ENCODE measurements around the gene SULT2A1.
"Not testable (repeated sequence)": the region's sequence is repeated elsewhere in the genome, so short reads cannot be mapped to it uniquely, and the experiment has no call there.

Gene SULT2A1

DNA sequence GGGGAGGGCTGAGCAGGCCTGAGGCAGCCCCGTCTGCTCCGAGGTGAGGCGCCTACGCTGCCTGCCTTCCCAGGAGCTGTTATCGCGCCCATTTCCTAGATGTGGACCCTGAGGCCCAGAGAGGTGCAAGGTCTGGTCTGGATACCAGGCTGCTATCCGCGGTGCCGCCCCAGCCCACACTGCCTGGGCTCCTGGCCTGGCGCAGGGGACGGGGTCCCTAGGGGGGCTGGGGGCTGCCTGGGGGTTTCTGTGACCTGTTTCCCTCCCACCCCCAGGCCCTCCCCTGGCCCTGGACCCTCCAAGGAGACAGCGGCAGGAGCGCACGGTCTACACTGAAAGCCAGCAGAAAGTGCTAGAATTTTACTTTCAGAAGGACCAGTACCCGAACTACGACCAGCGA, 26.3 kb downstream of the SULT2A1 start:
- not testable (repeated sequence) for DNase-seq

DNA sequence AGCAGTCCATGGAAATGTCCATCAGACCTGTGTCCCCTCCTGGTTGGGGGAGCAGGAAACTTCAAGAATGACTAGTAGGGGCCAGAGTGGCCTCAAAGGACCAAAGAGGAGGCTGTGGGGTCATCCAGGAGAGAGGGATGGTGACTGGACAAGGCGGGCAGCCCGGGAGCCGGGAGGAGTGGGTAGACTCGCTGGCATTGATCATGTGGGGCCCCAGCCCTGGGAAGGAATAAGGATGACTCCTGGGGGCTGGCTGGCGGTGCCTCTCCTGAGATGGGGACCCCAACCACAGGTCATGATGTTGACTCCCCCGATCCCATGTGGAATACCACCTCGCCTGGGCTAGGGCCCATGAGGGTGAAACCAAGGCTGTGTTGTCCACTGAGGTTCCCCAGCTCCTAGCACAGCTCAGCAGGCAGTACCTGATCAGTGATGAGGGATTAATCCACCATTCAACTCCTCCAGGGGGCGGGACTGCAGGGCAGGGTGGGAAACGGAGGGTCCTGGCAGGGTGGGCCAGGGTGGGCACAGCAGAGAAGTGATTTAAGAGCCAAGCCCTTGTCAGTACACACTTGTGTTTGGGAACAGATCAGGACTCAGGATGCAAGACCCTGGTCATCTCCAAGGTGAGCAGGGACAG, 27.3 kb downstream of the SULT2A1 start, which contains the start of gene TPRX2:
Gene TPRX2 (plus strand): TSS at position 590 of the 640 bp plus-strand sequence. CDS start 12 bp downstream, at position 602.
- not testable (repeated sequence) for DNase-seq

DNA sequence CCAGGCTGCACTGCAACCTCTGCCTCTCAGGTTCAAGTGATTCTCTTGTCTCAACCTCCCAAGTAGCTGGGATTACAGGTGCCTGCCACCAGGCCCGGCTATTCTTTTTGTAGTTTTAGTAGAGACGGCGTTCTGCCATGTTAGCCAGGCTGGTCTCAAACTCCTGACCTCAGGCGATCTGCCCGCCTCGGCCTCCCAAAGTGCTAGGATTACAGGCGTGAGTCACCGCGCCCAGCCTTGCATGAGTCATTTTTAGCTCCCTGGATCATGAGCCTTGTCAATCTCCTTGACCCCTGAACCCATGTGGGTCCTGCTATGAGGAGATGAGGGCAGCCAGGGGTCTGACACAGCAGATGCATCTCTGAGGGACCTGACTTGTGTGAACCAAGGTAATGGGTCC, 27.9 kb downstream of the SULT2A1 start:
- DNase-seq, result not testable (repeated sequence)

DNA sequence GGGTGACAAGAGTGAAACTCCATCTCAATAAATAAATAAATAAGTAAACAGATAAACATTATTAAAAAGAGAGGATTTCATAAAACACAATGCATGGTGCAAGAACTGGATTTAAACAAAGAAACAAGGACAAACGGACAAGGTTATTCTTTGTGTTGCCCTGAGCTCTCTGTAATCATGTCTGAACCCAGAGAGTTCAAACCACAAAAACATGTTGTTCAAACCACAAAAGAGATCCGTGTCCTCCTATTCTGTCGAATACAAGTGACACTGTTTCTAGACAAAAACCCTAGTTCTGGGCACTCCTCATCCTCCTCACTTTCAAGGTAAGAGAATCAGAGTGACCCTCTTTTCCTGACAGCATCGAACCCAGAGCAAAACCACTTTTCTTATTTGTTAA, 31.7 kb downstream of the SULT2A1 start:
- no peak for DNase-seq

DNA sequence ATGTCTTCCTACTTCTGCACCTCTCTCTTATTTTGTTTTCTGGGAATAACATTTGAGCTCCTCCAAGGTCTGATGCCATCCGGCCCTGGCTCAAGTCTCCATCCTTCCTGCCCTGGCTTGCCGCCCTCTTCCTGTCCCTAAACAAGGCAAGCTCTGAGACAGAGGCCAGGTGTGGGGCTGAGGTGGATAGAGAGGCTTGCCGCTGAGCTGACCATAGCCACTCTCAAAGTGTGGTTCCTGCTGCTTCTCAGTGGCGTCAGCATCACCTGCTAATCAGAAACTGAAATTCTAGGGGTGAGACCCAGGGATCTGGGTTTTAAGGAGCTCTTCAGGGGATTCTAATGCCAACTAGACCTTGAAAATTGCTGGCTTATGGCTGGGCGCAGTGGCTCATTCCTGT, 33.1 kb downstream of the SULT2A1 start:
- no peak for DNase-seq

DNA sequence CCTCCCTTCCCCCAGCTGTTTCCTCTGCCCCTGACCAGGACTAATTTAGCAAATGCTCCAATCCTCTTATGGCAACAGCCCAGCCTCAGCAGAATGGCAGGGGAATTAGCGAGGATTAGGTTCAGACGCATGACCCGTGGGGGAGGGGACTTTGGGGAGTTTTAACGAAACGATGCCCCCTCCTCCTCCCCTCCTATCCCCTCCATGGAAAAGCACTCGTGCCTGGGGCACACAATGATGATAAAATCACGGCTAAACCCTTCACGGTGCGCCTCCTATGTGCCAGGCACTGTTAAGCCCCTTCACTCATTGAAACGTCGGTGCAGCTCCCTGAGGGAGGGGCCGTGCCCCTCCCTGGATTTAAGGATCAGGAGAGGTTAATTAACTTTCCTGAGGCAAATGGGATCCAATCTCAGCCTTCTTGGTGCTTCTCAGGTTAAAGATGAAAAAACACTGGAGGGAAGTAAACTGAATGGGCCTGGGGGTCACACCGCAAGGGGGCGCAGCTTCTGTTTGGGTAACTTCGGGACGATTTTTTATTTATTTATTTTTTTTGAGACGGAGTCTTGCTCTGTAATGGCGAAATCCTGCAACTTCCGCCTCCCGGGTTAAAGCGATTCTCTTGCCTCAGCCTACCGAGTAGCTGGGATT, 37.2 kb downstream of the SULT2A1 start:
- DNase-seq, result no peak

DNA sequence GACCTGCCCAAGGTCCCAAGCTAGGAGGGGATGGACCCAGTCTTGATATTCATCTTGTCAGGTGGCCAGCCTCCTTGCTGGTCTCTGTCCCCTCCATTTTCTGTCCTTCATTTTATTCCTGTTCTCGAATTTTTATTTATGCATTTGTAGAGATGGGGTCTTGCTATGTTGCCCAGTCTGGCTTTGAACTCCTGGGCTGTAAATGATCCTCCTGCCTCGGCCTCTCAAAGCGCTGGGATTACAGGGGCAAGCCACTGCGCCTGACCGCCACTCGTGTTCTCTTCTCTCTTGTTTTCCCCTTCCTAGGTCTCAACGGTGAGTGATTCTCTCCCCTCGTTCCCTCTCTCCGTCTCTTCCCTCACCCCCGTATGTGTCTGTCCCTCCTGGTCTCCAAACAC, 37.7 kb downstream of the SULT2A1 start:
- no peak for DNase-seq

DNA sequence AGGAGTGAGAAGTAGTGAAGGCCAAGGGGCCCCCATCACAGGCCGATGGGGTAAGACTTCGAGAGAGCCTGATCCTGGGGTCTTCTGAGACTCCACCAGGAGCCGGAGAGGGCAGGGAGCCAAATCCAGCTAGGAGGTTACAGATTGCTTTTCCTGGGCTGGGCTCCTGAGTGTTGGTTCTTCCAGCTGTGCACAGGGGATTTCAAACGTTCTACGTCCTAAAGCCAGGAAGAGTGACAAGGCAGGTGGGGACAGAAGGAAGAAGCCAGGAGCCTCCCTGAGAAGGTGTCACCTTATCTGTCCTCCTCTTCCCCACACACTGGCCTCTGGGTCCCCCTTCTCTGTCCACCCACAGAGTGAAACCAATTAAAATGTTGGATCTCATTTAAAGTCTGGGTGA, 43.2 kb downstream of the SULT2A1 start:
- DNase-seq, result no peak

DNA sequence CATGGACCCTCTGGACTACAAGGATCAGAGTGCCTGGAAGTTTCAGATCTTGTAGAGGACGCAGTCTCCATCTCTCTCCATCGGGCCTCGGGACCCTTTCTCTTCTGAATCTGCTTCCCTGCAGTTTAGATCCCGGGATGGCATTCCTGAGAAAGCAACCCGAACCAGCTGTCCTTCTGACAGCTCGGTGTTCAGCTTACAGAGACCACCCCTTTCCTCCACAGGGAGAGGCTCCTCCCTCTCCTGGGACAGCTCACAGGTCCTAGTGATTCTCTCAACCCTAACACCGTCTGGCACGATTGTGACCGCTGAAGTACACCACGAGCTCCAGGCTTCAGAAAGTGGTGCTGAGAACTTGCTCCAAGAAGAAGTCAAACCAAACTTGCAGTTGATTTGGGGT, 46.2 kb downstream of the SULT2A1 start:
- no peak for DNase-seq

DNA sequence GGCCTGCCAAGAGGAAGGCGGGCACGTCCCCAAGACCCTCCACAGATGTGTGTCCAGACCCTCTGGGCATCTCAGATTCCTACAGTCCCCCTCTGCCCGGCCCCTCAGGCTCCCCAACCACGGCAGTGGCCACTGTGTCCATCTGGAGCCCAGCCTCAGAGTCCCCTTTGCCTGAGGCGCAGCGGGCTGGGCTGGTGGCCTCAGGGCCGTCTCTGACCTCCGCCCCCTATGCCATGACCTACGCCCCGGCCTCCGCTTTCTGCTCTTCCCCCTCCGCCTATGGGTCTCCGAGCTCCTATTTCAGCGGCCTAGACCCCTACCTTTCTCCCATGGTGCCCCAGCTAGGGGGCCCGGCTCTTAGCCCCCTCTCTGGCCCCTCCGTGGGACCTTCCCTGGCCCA, 46.7 kb downstream of the SULT2A1 start:
- DNase-seq, result no peak

DNA sequence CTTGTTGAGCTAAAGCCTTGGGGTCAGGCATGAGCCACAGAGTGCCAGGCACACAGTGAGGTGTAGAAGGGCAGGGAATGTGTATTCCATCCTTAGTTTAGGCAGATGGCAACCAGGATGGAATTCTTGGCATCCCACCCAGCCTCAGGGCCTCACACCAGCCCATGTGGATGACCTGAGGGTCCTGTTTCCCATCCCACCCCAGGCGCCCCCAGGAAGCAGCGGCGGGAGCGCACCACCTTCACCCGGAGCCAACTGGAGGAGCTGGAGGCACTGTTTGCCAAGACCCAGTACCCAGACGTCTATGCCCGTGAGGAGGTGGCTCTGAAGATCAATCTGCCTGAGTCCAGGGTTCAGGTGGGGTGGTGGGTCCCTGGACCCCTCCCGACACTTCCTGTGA, 50.1 kb downstream of the SULT2A1 start:
- DNase-seq, result no peak

DNA sequence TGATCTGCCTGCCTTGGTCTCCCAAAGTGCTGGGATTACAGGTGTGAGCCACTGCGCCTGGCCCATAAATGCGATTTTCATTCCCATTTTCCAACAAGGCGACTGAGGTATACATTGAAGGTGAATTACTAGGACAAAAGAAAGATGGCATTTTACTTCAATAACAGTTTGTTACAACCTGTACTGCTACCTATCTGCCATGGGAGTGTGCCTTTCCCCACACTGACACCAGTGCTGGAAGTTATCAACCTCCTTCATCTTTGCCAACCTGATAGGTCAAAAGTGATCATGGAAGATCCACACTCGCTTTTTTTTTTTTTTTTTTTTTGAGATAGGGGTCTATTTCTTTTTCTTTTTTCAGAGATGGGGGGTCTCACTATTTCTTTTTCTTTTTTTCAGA, 53.4 kb downstream of the SULT2A1 start:
- no peak for DNase-seq

DNA sequence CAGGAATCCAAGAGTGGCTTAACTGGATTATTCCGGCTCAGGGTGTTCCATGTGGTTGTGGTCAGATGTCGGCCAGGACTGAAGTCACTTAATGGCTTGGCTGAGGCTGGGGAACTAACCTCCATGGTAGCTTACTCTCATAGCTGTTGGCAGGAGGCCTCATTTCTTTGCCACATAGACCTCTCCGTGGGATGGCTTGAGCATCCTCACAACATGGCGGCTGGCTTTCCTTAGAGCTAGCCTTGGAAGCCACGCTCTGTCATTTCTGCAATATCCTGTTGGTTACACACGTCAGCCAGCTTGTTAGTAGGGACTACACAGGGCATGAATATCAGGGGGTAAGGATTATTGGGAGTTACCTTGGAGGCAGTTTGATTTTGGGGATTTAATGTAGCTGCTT, 59.3 kb downstream of the SULT2A1 start:
- DNase-seq, result no peak

DNA sequence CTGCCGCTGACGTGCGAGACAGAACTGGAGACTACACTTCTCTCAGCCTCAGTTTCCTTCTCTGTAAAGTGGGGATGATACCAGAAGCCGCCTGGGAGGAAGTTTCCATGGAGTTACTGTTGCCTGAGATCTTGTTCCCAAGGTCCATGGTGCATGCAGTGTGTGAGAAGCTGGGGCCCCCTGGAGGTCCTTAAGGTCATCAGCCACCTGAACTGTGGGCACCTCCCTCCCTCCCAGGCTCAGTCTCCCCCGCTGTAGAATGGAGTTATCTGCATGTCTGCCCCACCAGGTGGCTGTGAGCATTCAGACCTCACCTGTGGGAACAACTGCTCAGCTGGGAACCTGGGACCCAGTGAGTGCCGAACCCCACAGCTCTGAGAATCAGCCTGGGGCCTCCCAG, 61.7 kb downstream of the SULT2A1 start:
- DNase-seq, result no peak

DNA sequence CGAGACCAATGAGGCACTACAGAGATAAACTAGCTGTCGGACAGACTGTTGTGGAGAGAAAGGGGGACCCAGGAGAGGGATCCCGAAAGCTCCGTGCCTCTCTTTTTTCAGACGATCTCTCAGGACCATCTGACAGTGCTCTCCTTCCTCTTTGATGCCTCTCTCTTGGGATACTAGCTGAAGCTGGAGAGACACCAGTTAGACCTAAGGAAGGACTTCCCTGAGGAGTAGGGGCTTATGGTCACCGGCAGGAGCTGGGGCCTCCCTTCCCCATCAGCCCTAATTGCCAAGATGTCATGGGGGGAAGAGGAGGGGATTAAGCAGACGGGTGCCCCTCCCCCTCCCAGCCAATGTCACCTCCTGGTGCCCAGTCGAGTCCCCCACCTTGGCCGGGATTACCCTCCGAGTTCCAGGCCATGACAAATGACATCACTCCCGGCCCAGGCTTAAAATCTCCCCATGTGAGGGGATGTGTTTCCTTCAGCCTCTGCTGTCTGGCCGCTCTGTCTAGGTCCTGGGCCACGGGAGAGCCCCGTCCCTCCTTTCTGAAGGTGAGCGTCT, 64.6 kb downstream of the SULT2A1 start, which contains the start of gene CRX:
Gene CRX (plus strand): TSS at position 478 of the 561 bp plus-strand sequence. CDS start 12,507 bp downstream, outside the sequence.
- DNase-seq, result no peak

Data from DMS79 treated with DMSO at 0.1 percent for 48 hours (cell line).